SK-N-SH (cell line): Measurements from ENCODE around the gene PM20D2. TPM values are rescaled to one million over a fixed set of nuclear protein-coding genes. Genes with fewer than 3 reads are reported as not detected.

Source experiments
- CTCF ChIA-PET: fragments of 300-600, 350-600 bp; formaldehyde crosslinking; extraction: SDS; loops from one replicate; lab custom pipeline; 2021; lab: Yijun Ruan, JAX
- POLR2A ChIA-PET: fragments of 350-600 bp; sonication (Branson Sonifier 250); formaldehyde crosslinking; extraction: SDS; loops from one replicate; lab custom pipeline; 2020; ENCODE audit warnings: antibody characterized with exemption, inconsistent platforms; lab: Yijun Ruan, JAX
- DNase-seq: peaks from one replicate; pipeline ENCODE4 v3.0.0; 2012
- H2AFZ ChIP-seq: fragments of 200-600 bp; sonication (generic); 2 replicates; pipeline ENCODE4 v1.8.1; 2016; ENCODE audit warnings: antibody characterized with exemption, mild to moderate bottlenecking, low read depth
- H3F3A ChIP-seq: fragments of 200-600 bp; sonication (generic); replicated peaks from 2 replicates; pipeline ENCODE3; 2016; ENCODE audit warnings: antibody characterized with exemption, mild to moderate bottlenecking; ENCODE audit not compliant: insufficient read depth
- H3K27ac ChIP-seq, 2 experiments: fragments of 200-500 bp in 1 of 2; fragments of 200-600 bp in 1 of 2; sonication (Bioruptor generic) in 1 of 2; sonication (generic), shearing (Covaris generic) in 1 of 2; 2 replicates each; pipeline versions ENCODE4 v1.5.1 to v1.6.1; 2014 to 2016; ENCODE audit warnings: low read depth in 2 of 2, inconsistent platforms in 1 of 2, low read length in 1 of 2, mild to moderate bottlenecking in 1 of 2, mixed read lengths in 1 of 2
- H3K27me3 ChIP-seq: fragments of 200-600 bp; sonication (generic), shearing (Covaris generic); 2 replicates; pipeline ENCODE4 v1.6.1; 2016; ENCODE audit warnings: mixed run types; ENCODE audit not compliant: insufficient read depth
- H3K36me3 ChIP-seq, 2 experiments: fragments of 200-500 bp in 1 of 2; fragments of 200-600 bp in 1 of 2; sonication (Bioruptor generic) in 1 of 2; sonication (generic) in 1 of 2; replicated peaks in 1 of 2; 2 replicates each; pipeline versions ENCODE3 to v1.5.1; 2014 to 2016; ENCODE audit warnings: low read length in 1 of 2, mild to moderate bottlenecking in 1 of 2; ENCODE audit not compliant: insufficient read depth in 2 of 2, control insufficient read depth in 1 of 2
- H3K4me1 ChIP-seq, 2 experiments: fragments of 200-500 bp in 1 of 2; fragments of 200-600 bp in 1 of 2; sonication (Bioruptor generic) in 1 of 2; sonication (generic), shearing (Covaris generic) in 1 of 2; 2 replicates each; pipeline versions ENCODE4 v1.5.1 to v1.6.1; 2014 to 2016; ENCODE audit warnings: low read depth in 1 of 2, low read length in 1 of 2, mixed run types in 1 of 2; ENCODE audit not compliant: insufficient read depth in 2 of 2, control insufficient read depth in 1 of 2
- H3K4me2 ChIP-seq: fragments of 200-600 bp; sonication (generic), shearing (Covaris generic); 2 replicates; pipeline ENCODE4 v1.6.1; 2017; ENCODE audit warnings: mixed run types
- H3K4me3 ChIP-seq, 2 experiments: fragments of 200-500 bp in 1 of 2; fragments of 200-600 bp in 1 of 2; sonication (Bioruptor generic) in 1 of 2; sonication (generic), shearing (Covaris generic) in 1 of 2; 2 replicates each; pipeline versions ENCODE4 v1.5.1 to v1.8.1; 2014 to 2016; ENCODE audit warnings: low read depth in 2 of 2, inconsistent platforms in 1 of 2, low read length in 1 of 2, mild to moderate bottlenecking in 1 of 2, mixed read lengths in 1 of 2, moderate library complexity in 1 of 2
- H3K79me2 ChIP-seq: fragments of 200-600 bp; sonication (generic); 2 replicates; pipeline ENCODE4 v1.8.1; 2017; ENCODE audit warnings: mild to moderate bottlenecking; ENCODE audit not compliant: insufficient read depth
- H3K9ac ChIP-seq: fragments of 200-600 bp; sonication (generic); 2 replicates; pipeline ENCODE4 v1.6.1; 2017; ENCODE audit warnings: mixed run types
- H3K9me2 ChIP-seq: fragments of 200-600 bp; sonication (generic); 2 replicates; pipeline ENCODE4 v1.6.1; 2017; ENCODE audit warnings: mixed run types
- H3K9me3 ChIP-seq: fragments of 200-600 bp; sonication (generic); 2 replicates; pipeline ENCODE4 v1.6.1; 2017; ENCODE audit warnings: mixed run types, mild to moderate bottlenecking, moderate library complexity
- H4K20me1 ChIP-seq: fragments of 200-600 bp; sonication (generic); 2 replicates; pipeline ENCODE4 v1.6.1; 2017; ENCODE audit warnings: mild to moderate bottlenecking, mixed run types; ENCODE audit not compliant: insufficient read depth
- EP300 ChIP-seq, 2 experiments: IDR thresholded peaks; 2 replicates each; pipeline versions ENCODE4 v1.4.0 to v1.6.1; 2012; ENCODE audit warnings: borderline replicate concordance in 1 of 2, low read depth in 1 of 2, low read length in 1 of 2
- EZH2phosphoT487 ChIP-seq: fragments of 200-600 bp; sonication (generic); IDR thresholded peaks from 2 replicates; pipeline ENCODE4 v1.6.1; 2017; ENCODE audit warnings: low read depth, mixed run types, mild to moderate bottlenecking, antibody characterized with exemption, moderate library complexity, borderline replicate concordance
- FOXJ3 ChIP-seq: sonication (generic); formaldehyde crosslinking; IDR thresholded peaks from 2 replicates; pipeline ENCODE4 v1.5.1; 2020; ENCODE audit warnings: mild to moderate bottlenecking, missing genetic modification reagents
- GABPA ChIP-seq: IDR thresholded peaks from 2 replicates; pipeline ENCODE4 v1.4.0; 2012; ENCODE audit warnings: low read depth, mild to moderate bottlenecking
- GATA2 ChIP-seq: sonication (generic); formaldehyde crosslinking; IDR thresholded peaks from 2 replicates; pipeline ENCODE4 v1.5.0; 2020; ENCODE audit warnings: mild to moderate bottlenecking, missing genetic modification reagents
- IRF3 ChIP-seq: fragments of 150-350 bp; IDR thresholded peaks from 2 replicates; pipeline ENCODE4 v1.6.1; 2016; ENCODE audit warnings: mild to moderate bottlenecking, low read depth, low read length
- MAX ChIP-seq: IDR thresholded peaks from 2 replicates; pipeline ENCODE4 v1.4.0; 2012; ENCODE audit warnings: low read depth
- MEF2A ChIP-seq: IDR thresholded peaks from 2 replicates; pipeline ENCODE4 v1.4.0; 2012; ENCODE audit warnings: low read depth, borderline replicate concordance
- MXI1 ChIP-seq: IDR thresholded peaks from 2 replicates; pipeline ENCODE4 v1.6.1; 2012; ENCODE audit warnings: mild to moderate bottlenecking, low read depth, low read length, improper control_type of control experiment
- NRF1 ChIP-seq: IDR thresholded peaks from 2 replicates; pipeline ENCODE4 v1.6.1; 2012; ENCODE audit warnings: low read depth, mild to moderate bottlenecking, low read length
- POLR2AphosphoS5 ChIP-seq: IDR thresholded peaks from 2 replicates; pipeline ENCODE4 v1.6.1; 2012; ENCODE audit warnings: low read depth, low read length
- RAD21 ChIP-seq: IDR thresholded peaks from 2 replicates; pipeline ENCODE4 v1.6.1; 2012; ENCODE audit warnings: mild to moderate bottlenecking, low read length
- REST ChIP-seq: IDR thresholded peaks from 2 replicates; pipeline ENCODE4 v1.6.1; 2012; ENCODE audit warnings: mild to moderate bottlenecking, low read depth, low read length, moderate library complexity
- RFX5 ChIP-seq: IDR thresholded peaks from 2 replicates; pipeline ENCODE4 v1.6.1; 2012; ENCODE audit warnings: mild to moderate bottlenecking, improper control_type of control experiment, low read length
- RXRA ChIP-seq: IDR thresholded peaks from 2 replicates; pipeline ENCODE4 v1.4.0; 2012; ENCODE audit warnings: low read depth, mild to moderate bottlenecking, borderline replicate concordance
- SIN3A ChIP-seq: IDR thresholded peaks from 2 replicates; pipeline ENCODE4 v1.6.1; 2012; ENCODE audit warnings: low read depth, mild to moderate bottlenecking, low read length, moderate library complexity, borderline replicate concordance
- TAF1 ChIP-seq: IDR thresholded peaks from 2 replicates; pipeline ENCODE4 v1.6.1; 2012; ENCODE audit warnings: low read depth, mild to moderate bottlenecking, low read length, moderate library complexity, borderline replicate concordance
- USF1 ChIP-seq: IDR thresholded peaks from 2 replicates; pipeline ENCODE4 v1.4.0; 2012; ENCODE audit warnings: low read depth, borderline replicate concordance
- ZBTB33 ChIP-seq: IDR thresholded peaks from 2 replicates; pipeline ENCODE4 v1.4.0; 2012; ENCODE audit warnings: low read depth, borderline replicate concordance
- WGBS: methylation state at CpG from one replicate; pipeline ENCODE4 v1.1.6; 2017; ENCODE audit warnings: low lambda C conversion rate; 5-methylcytosine and 5-hydroxymethylcytosine counted together
- polyA plus RNA-seq, 3 experiments: library from polyadenylated mRNA; depleted of rRNA; stranded (reverse); fragments of >200 nt; gene quantifications; 2 replicates each; pipeline ENCODE4 v1.2.3, GENCODE V29; 2012

Gene PM20D2
- polyA plus RNA-seq, 1 of the 3 experiments (the other 2 are of a cell fraction): 6.2 TPM

- no peak for TF ChIP-seq FOXJ3 (CRISPR knock-in tag)
Measured at GRCh38 chr6:89131599-89131998, 14.3 kb upstream of the PM20D2 start (continued).

DNA sequence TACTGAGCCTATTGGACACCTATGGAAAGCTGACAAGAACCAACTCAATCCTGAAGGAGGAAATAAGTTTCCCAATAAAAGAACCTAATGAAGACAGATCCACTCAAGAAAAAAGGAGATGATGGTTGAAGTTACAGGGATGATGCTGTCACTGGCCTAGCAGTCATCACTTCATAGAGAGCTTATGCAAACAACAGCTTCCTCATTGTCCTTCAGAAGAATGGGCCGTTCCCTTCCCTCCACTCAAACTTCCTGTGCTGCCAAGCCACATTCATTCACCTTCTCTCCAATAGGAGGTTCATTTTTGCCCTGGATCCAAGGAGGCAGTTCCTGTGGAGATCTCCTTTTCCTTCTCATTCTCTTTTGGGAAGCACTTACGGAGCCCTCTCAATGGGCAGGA is 13.8 kb upstream of the PM20D2 start:
- DNase-seq: no peak
- 89% methylated on average over 2 of the region's 2 CpGs for WGBS
- ChIA-PET CTCF (interaction anchor here (1.1 to 2.1 kb wide), 3 partner anchors 10 to 150 kb away, joined by 4 to 6 read pairs (median 4); partner anchors contain the start of gene PM20D2), POLR2A (no interaction called here)
- no peaks in the 10 kb centered on the region for H3K9me2 ChIP-seq
- H3K9me3 ChIP-seq: no peaks in the 10 kb centered on the region
- H4K20me1 ChIP-seq: no peaks in the 10 kb centered on the region
- no peaks in the 10 kb centered on the region for H3K4me1 ChIP-seq
- no peaks in the 10 kb centered on the region for H3K36me3 ChIP-seq
- H3K4me2 ChIP-seq: no peak overlapping the region
- no peak overlapping the region for H3K27ac ChIP-seq
- no peak overlapping the region for H3K4me3 ChIP-seq
- H3K79me2 ChIP-seq: no peaks in the 10 kb centered on the region
- no peak overlapping the region for H3K9ac ChIP-seq
- no peaks in the 10 kb centered on the region for H3K27me3 ChIP-seq
- H3F3A ChIP-seq: no peaks in the 10 kb centered on the region
- TF ChIP-seq REST: no peak
- no peak for TF ChIP-seq IRF3
- no peak for TF ChIP-seq GABPA
- no peak for TF ChIP-seq EP300 (IDR thresholded peaks at IDR 0.05; ENCODE audit: borderline replicate concordance in 1 of 2, low read depth in 1 of 2, low read length in 1 of 2)
- H2AFZ ChIP-seq: no peak overlapping the region

DNA sequence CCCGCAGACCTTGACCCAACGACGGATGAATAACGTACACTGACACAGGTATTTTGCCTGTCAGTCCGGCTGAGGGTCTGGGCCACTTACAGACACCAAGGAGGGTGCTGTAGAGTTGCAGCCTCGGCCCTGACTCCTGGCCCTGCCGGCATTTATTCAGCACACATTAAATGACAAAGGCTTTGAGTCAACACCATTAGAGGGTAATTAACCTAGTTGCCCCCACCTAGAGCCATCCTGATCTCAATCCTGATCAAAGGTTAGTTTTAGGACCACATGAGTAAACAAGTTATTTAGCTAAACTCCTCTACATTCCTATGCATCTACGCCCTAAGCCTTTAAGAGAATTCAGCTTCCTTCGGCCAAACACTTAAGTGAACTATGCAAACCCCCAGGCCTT is 11.9 kb upstream of the PM20D2 start:
- CTCF ChIA-PET: interaction anchor here (0.6 to 2.0 kb wide), 5 partner anchors 11 to 238 kb away, joined by 3 to 6 read pairs (median 4); no protein-coding TSS in a partner anchor
- POLR2A ChIA-PET: no interaction called here
- TF ChIP-seq RXRA: no peak
- TF ChIP-seq SIN3A: no peak
- no peak for TF ChIP-seq NRF1
- no peak for TF ChIP-seq POLR2AphosphoS5
- no peak for TF ChIP-seq MXI1
- no peak for TF ChIP-seq ZBTB33
- no peak for TF ChIP-seq RFX5
- no peak for TF ChIP-seq RAD21
- no peak for TF ChIP-seq TAF1
- no peak for TF ChIP-seq GATA2 (CRISPR knock-in tag)
- no peak for TF ChIP-seq MAX
- no peak for TF ChIP-seq USF1
- no peak for TF ChIP-seq MEF2A
- TF ChIP-seq EZH2phosphoT487: no peak

More for the DNA sequence above, 11.9 kb upstream of the PM20D2 start:
- Histone ChIP-seq H3K4me3 (no peak overlapping the region), H3K79me2 (no peaks in the 10 kb centered on the region), H3K27ac (no peak overlapping the region), H3K36me3 (no peaks in the 10 kb centered on the region), H3K4me1 (no peaks in the 10 kb centered on the region), H3K9me3 (no peaks in the 10 kb centered on the region), H4K20me1 (no peaks in the 10 kb centered on the region), H3K9me2 (no peaks in the 10 kb centered on the region), H3K4me2 (no peak overlapping the region), H3K9ac (no peak overlapping the region), H3F3A (no peaks in the 10 kb centered on the region), H3K27me3 (no peaks in the 10 kb centered on the region), H2AFZ (no peak overlapping the region)
- WGBS: 87% methylated on average over 8 of the region's 9 CpGs
- no peak for DNase-seq
